Colonic mucosa (tissue), 4 donors: ENCODE results near the gene MRPL20. TPM values are rescaled to one million over a fixed set of nuclear protein-coding genes. Genes with fewer than 3 reads are reported as not detected.
"Not testable (repeated sequence)": the region's sequence is repeated elsewhere in the genome, so short reads cannot be mapped to it uniquely, and the experiment has no call there.

Source experiments
- DNase-seq: peaks from one replicate; pipeline ENCODE4 v3.0.0-alpha.2; 2020
- H3K27ac ChIP-seq: fragments of 200-600 bp; one replicate; pipeline ENCODE4 v1.8.0; 2021
- H3K27me3 ChIP-seq: fragments of 200-600 bp; one replicate; pipeline ENCODE4 v1.8.0; 2021
- H3K36me3 ChIP-seq: fragments of 200-600 bp; one replicate; pipeline ENCODE4 v1.8.0; 2021
- H3K4me1 ChIP-seq: fragments of 200-600 bp; one replicate; pipeline ENCODE4 v1.8.0; 2021; ENCODE audit warnings: mild to moderate bottlenecking
- H3K4me3 ChIP-seq: fragments of 200-600 bp; one replicate; pipeline ENCODE4 v1.8.0; 2021
- H3K9ac ChIP-seq, 2 donors: one replicate each; pipeline ENCODE4 v1.7.0; 2013; ENCODE audit warnings: control low read depth in 2 of 2, low read depth in 2 of 2, low read length in 2 of 2
- H3K9me3 ChIP-seq: fragments of 200-600 bp; one replicate; pipeline ENCODE4 v1.8.0; 2021
- CTCF ChIP-seq: fragments of 200-600 bp; IDR thresholded peaks from one replicate; pipeline ENCODE4 v1.8.0; 2022; ENCODE audit warnings: antibody characterized with exemption, mild to moderate bottlenecking
- intact Hi-C: fragments of 100-400 bp; cut with DNase I; formaldehyde crosslinking; loops from one replicate; pipeline ENCODE4 v1.14.1; 2022
- total RNA-seq, 2 donors: library from RNA; stranded (reverse); fragmentation: NEBNext Ultra II Directional in 1 of 2; extraction: Animal tissue kit (Norgen Biotek cat#: 25700) in 1 of 2; gene quantifications; one replicate each; pipeline ENCODE4 v1.2.1, GENCODE V29; 2021
- donor health status: healthy.
- donor health status: DM: no; HTN: no; CAD: no.
- donor health status: DM: no; HTN: no; CAD: no.

Gene MRPL20
- total RNA-seq, 2 donors from 2014 or later = 88.1 to 143 TPM

- DNase-seq = no peak
- H3K9me3 ChIP-seq = no peaks in the 10 kb centered on the region
- H3K36me3 ChIP-seq = no peaks in the 10 kb centered on the region
- H3K27ac ChIP-seq = no peak overlapping the region
- intact Hi-C loops = no loop called here
- H3K9ac ChIP-seq = no peak overlapping the region
- no peak for TF ChIP-seq CTCF
- H3K4me1 ChIP-seq = no peaks in the 10 kb centered on the region
- no peaks in the 10 kb centered on the region for H3K27me3 ChIP-seq
- H3K4me3 ChIP-seq = no peak overlapping the region
Observed at GRCh38 chr1:1451696-1452364, 44.7 kb upstream of the MRPL20 start.

- intact Hi-C loops, H3K4me3 ChIP-seq, H3K9ac ChIP-seq, H3K27me3 ChIP-seq, H3K9me3 ChIP-seq, H3K36me3 ChIP-seq, DNase-seq, H3K27ac ChIP-seq, H3K4me1 ChIP-seq: not testable (repeated sequence)
Observed at GRCh38 chr1:1450616-1451015, 43.5 kb upstream of the MRPL20 start.

- Histone ChIP-seq H3K27me3 (no peaks in the 10 kb centered on the region), H3K4me1 (no peaks in the 10 kb centered on the region), H3K27ac (no peak within 1 kb of the TSS), H3K9me3 (no peaks in the 10 kb centered on the region), H3K36me3 (no peaks in the 10 kb centered on the region), H3K4me3 (no peak within 1 kb of the TSS), H3K9ac (no peak within 1 kb of the TSS)
- intact Hi-C loops = no loop called here
- TF ChIP-seq CTCF = no peak
- no peak for DNase-seq
Observed at GRCh38 chr1:1449099-1449739, 42.1 kb upstream of the MRPL20 start, which contains the start of gene ATAD3C. Gene ATAD3C, plus strand, starts transcription at chr1:1449689. Its CDS starts 995 bp downstream, at chr1:1450684.

- H3K4me3 ChIP-seq, H3K36me3 ChIP-seq, H3K9me3 ChIP-seq, H3K9ac ChIP-seq, DNase-seq, H3K4me1 ChIP-seq, H3K27me3 ChIP-seq, H3K27ac ChIP-seq, intact Hi-C loops: not testable (repeated sequence)
Observed at GRCh38 chr1:1446631-1447030, 39.5 kb upstream of the MRPL20 start.

- no peak for TF ChIP-seq CTCF
- no peak for DNase-seq
- H3K9ac ChIP-seq = no peak overlapping the region
- H3K27me3 ChIP-seq = no peaks in the 10 kb centered on the region
- H3K27ac ChIP-seq = no peak overlapping the region
- no peaks in the 10 kb centered on the region for H3K36me3 ChIP-seq
- peaks cover 11% of the 10 kb centered on the region for H3K4me1 ChIP-seq
- no peaks in the 10 kb centered on the region for H3K9me3 ChIP-seq
- intact Hi-C loops = no loop called here
- no peak overlapping the region for H3K4me3 ChIP-seq
Observed at GRCh38 chr1:1442069-1442770, 35.1 kb upstream of the MRPL20 start.

- peak overlapping the region; percentile 19 to 26 for H3K9ac ChIP-seq
- H3K36me3 ChIP-seq = no peaks in the 10 kb centered on the region
- no peaks in the 10 kb centered on the region for H3K9me3 ChIP-seq
- no peak overlapping the region for H3K4me3 ChIP-seq
- H3K27ac ChIP-seq = no peak overlapping the region
- peak; percentile 86 for TF ChIP-seq CTCF
- H3K4me1 ChIP-seq = peaks cover 16% of the 10 kb centered on the region
- H3K27me3 ChIP-seq = peaks cover 1% of the 10 kb centered on the region
- DNase-seq = no peak
- intact Hi-C loops = no loop called here
Observed at GRCh38 chr1:1441002-1441888, 34.2 kb upstream of the MRPL20 start.
